Mucosa of rectum (tissue), 2 donors: ENCODE results near the gene PRTN3.

ENCODE experiments used
- H3K27ac ChIP-seq, 2 donors: one replicate each; pipeline ENCODE4 v1.7.0; 2013; ENCODE audit warnings: inconsistent platforms in 2 of 2, low read depth in 2 of 2, low read length in 2 of 2
- H3K27me3 ChIP-seq, 2 donors: one replicate each; pipeline ENCODE4 v1.7.0; 2013; ENCODE audit warnings: low read length in 2 of 2; ENCODE audit not compliant: control insufficient read depth in 2 of 2, insufficient read depth in 2 of 2
- H3K36me3 ChIP-seq, 2 donors: one replicate each; pipeline ENCODE4 v1.7.0; 2013; ENCODE audit warnings: low read length in 2 of 2; ENCODE audit not compliant: control insufficient read depth in 2 of 2, insufficient read depth in 2 of 2
- H3K4me1 ChIP-seq, 2 donors: one replicate each; pipeline ENCODE4 v1.7.0; 2013; ENCODE audit warnings: low read length in 2 of 2, mild to moderate bottlenecking in 1 of 2; ENCODE audit not compliant: control insufficient read depth in 2 of 2, insufficient read depth in 2 of 2
- H3K4me3 ChIP-seq, 2 donors: one replicate each; pipeline ENCODE4 v1.7.0; 2013; ENCODE audit warnings: low read length in 2 of 2
- H3K9ac ChIP-seq, 2 donors: one replicate each; pipeline ENCODE4 v1.7.0; 2013; ENCODE audit warnings: low read length in 2 of 2, low read depth in 1 of 2, mild to moderate bottlenecking in 1 of 2
- H3K9me3 ChIP-seq, 2 donors: one replicate each; pipeline ENCODE4 v1.7.0; 2013; ENCODE audit warnings: low read length in 2 of 2; ENCODE audit not compliant: control insufficient read depth in 2 of 2
- donor health status: healthy.
- donor health status: Normal muscosa, but diverticular disease.

Gene PRTN3

GRCh38 chr19:810883-811489 lies 29.8 kb upstream of the PRTN3 start:
- H3K4me1 ChIP-seq, result no peaks in the 10 kb centered on the region
- H3K27ac ChIP-seq, result no peak overlapping the region
- H3K4me3 ChIP-seq, result no peak overlapping the region
- H3K36me3 ChIP-seq, result peaks cover 49 to 54% of the 10 kb centered on the region in 2 donors
- H3K9me3 ChIP-seq, result no peaks in the 10 kb centered on the region
- no peak overlapping the region for H3K9ac ChIP-seq
- no peaks in the 10 kb centered on the region for H3K27me3 ChIP-seq

- Histone ChIP-seq H3K4me3 (no peak overlapping the region), H3K36me3 (peaks cover 45 to 49% of the 10 kb centered on the region in 2 donors), H3K9ac (no peak overlapping the region), H3K4me1 (no peaks in the 10 kb centered on the region), H3K9me3 (no peaks in the 10 kb centered on the region), H3K27ac (no peak overlapping the region), H3K27me3 (no peaks in the 10 kb centered on the region)
Observed at GRCh38 chr19:811506-812048, 29.2 kb upstream of the PRTN3 start.

GRCh38 chr19:812049-812746 lies 28.6 kb upstream of the PRTN3 start:
- Histone ChIP-seq H3K9me3 (no peaks in the 10 kb centered on the region), H3K4me3 (no peak overlapping the region), H3K36me3 (peaks cover 39 to 43% of the 10 kb centered on the region in 2 donors), H3K4me1 (no peaks in the 10 kb centered on the region), H3K9ac (no peak overlapping the region), H3K27ac (no peak overlapping the region), H3K27me3 (no peaks in the 10 kb centered on the region)

- peaks cover 33 to 37% of the 10 kb centered on the region in 2 donors for H3K36me3 ChIP-seq
- H3K27me3 ChIP-seq, result no peaks in the 10 kb centered on the region
- no peak overlapping the region for H3K27ac ChIP-seq
- no peaks in the 10 kb centered on the region for H3K9me3 ChIP-seq
- no peak overlapping the region for H3K9ac ChIP-seq
- no peaks in the 10 kb centered on the region for H3K4me1 ChIP-seq
- no peak overlapping the region for H3K4me3 ChIP-seq
Observed at GRCh38 chr19:812747-813218, 28.0 kb upstream of the PRTN3 start.

GRCh38 chr19:813219-814151 lies 27.3 kb upstream of the PRTN3 start:
- Histone ChIP-seq H3K27ac (no peak overlapping the region), H3K36me3 (peaks cover 28 to 30% of the 10 kb centered on the region in 2 donors), H3K9ac (no peak overlapping the region), H3K27me3 (no peaks in the 10 kb centered on the region), H3K4me3 (no peak overlapping the region), H3K9me3 (no peaks in the 10 kb centered on the region), H3K4me1 (no peaks in the 10 kb centered on the region)

- H3K27me3 ChIP-seq, result no peaks in the 10 kb centered on the region
- no peaks in the 10 kb centered on the region for H3K4me1 ChIP-seq
- no peaks in the 10 kb centered on the region for H3K9me3 ChIP-seq
- H3K27ac ChIP-seq, result no peak overlapping the region
- no peak overlapping the region for H3K9ac ChIP-seq
- H3K4me3 ChIP-seq, result no peak overlapping the region
- H3K36me3 ChIP-seq, result peaks cover 22 to 25% of the 10 kb centered on the region in 2 donors
Observed at GRCh38 chr19:814152-815078, 26.4 kb upstream of the PRTN3 start.

GRCh38 chr19:815079-815774 lies 25.6 kb upstream of the PRTN3 start:
- H3K4me3 ChIP-seq, result no peak overlapping the region
- peaks cover 15 to 18% of the 10 kb centered on the region in 2 donors for H3K36me3 ChIP-seq
- H3K27ac ChIP-seq, result no peak overlapping the region
- H3K27me3 ChIP-seq, result no peaks in the 10 kb centered on the region
- no peaks in the 10 kb centered on the region for H3K4me1 ChIP-seq
- no peaks in the 10 kb centered on the region for H3K9me3 ChIP-seq
- no peak overlapping the region for H3K9ac ChIP-seq

- Histone ChIP-seq H3K36me3 (peaks cover 8 to 11% of the 10 kb centered on the region in 2 donors), H3K4me1 (no peaks in the 10 kb centered on the region), H3K9me3 (no peaks in the 10 kb centered on the region), H3K27ac (no peak overlapping the region), H3K27me3 (no peaks in the 10 kb centered on the region), H3K4me3 (no peak overlapping the region), H3K9ac (no peak overlapping the region)
Observed at GRCh38 chr19:815775-816499, 24.9 kb upstream of the PRTN3 start.
